NCI-H82 (cell line): Measurements from ENCODE around the gene TBPL1.
A peak's percentile ranks its signal among the peaks of the same experiment; 100 is the strongest.
"Not testable (repeated sequence)": the region's sequence is repeated elsewhere in the genome, so short reads cannot be mapped to it uniquely, and the experiment has no call there.

ENCODE experiments used
- DNase-seq: peaks from one replicate; lab custom pipeline; 2025; lab: John Stamatoyannopoulos, UW

Gene TBPL1

DNA sequence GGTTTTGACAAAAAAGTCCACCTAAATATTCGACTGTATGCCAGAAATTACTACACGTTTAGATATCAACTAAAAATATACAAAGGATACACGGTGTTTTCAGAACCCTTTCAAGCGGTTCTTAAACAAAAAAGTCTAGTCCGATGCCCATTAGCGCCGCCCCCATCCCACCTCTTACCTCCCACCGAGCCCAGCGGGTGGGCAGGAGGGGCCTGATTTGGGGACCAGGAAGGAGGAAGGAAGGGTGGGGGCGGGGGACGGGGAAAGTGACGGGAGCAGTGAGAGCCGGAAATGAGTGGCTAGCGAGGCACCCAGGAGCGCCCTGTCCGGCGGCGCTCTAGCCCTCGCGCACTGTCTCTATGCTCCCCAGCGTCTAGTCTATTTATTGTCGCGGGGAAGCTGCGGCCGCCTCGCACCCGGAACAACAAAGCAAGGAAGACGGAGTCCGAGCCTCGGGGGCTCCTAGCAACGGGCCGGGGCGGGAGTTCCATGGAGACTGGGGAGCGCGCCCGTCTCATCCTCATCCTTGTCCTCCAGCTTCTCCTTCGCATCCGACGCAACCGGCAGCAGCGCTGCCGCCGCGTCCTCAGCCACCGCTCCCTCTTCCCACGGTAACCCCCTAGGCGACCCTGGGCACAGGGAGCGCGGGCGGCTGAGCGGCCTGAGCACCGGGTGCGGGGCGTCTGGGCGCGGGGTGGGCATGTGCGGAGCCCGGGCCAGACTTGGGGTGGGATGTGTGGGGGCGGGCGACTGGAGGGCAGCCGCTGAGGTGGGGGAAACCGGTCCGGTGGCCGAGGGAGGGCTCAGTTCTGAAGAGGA lies at the start of gene TBPL1:
Gene TBPL1 (plus strand): TSS at position 410 of the 819 bp plus-strand sequence. CDS start 26,902 bp downstream, outside the sequence.
- peak; percentile 99 for DNase-seq

DNA sequence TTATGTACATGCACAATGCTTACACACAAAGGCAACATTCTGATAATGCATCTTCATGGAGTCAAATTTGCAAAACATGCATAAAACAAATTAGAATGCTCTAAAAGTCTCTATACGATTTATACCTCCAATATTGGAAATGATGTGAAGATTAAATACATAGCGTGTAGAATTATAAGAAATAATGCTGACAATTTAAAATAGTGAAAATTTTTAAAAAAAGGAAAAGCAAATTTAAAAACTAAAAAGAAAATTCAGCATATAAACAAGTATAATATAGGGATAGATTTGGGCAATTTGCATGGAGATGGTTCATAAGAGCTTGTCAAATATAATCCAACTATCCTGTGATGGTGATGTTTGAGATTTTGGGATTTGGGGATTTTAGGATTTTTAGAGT lies 49.2 kb upstream of the TBPL1 start:
- DNase-seq: no peak

DNA sequence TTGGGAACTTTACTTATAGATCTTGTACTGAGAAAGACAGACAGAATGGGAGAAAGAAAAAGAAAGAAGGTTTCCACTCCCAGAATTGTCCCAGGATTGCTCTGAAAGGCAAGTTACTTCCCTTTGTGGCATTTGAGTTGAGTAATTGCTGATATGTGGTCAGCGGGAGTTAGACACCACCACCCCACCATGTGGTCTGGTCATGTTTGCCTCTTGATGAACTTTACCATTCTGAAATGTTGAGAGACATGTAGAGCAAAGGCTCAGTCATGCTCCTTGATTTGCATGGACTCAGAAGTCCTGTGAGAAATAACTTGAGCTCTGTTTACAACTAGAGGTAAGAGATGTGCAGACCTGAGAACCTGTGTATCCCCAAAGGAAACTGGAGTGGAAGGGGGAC lies 47.0 kb upstream of the TBPL1 start:
- DNase-seq: no peak

GRCh38 chr6:133916650-133917151 lies 36.3 kb upstream of the TBPL1 start:
- peak; percentile 90 for DNase-seq

- DNase-seq: no peak
These were observed 35.2 kb upstream of the TBPL1 start for GRCh38 chr6:133917781-133918180.

DNA sequence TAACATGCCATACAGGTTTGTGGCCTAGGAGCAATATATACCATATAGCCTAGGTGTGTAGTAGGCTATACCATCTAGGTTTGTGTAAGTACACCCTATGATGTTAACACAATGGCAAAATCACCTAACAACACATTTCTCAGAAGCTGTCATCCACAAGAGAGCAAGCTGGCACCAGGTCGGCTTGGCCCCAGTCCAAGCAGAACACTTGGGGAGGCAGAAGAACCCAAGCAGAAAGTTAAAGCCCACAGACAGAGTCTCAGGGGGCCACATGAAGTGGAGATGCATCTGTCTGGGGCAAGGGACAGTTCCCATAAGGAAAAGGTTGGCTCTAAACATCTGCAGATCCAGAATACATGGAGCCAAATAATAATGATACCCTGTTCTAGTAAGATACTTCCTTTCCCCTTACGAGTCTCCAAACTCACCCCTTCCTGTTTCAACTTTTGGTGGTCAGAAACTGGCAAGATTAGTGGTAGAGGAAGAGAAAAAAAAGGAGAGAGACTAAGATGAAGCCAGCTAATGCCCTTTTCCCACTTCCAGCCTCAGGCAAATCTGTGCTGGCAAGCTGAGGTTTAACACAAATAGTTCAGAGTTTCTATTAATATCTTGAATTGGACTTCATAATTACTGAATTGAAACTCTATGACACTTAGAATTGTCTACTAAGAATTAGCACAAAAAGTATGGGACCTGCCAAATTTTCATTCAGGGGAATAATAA lies 34.7 kb upstream of the TBPL1 start:
- no peak for DNase-seq

GRCh38 chr6:133919362-133919761 lies 33.7 kb upstream of the TBPL1 start:
- DNase-seq: no peak

DNA sequence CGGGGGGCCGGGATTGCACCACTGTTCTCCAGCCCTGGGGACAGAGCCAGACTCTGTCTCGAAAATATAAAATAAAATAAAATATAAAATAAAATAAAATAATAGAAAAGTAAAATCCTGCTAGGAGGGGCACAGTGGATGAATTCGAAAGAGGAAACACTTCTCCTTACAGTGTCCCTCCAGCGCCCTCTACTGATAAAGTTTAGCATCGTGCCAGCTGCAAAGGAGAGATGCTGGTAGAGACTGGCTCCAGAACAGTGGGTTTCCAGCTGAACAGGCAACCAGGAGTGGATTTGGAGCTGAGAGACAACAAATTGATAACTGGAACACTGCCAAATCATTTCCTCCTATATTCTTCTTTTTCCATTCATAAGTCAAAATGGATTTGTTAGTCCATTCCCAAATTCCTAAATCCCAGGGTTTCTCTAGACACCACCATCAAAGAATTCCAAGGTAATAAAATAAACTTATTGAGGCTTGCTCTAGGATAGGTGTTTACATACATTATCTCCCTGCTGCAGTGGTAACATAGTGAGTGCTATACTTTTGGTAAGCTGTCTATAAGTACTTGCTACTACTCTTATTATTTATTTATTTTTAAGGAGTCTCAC lies 31.7 kb upstream of the TBPL1 start:
- peak; percentile 90 for DNase-seq

GRCh38 chr6:133923938-133924593 lies 29.0 kb upstream of the TBPL1 start:
- peak; percentile 90 for DNase-seq

DNA sequence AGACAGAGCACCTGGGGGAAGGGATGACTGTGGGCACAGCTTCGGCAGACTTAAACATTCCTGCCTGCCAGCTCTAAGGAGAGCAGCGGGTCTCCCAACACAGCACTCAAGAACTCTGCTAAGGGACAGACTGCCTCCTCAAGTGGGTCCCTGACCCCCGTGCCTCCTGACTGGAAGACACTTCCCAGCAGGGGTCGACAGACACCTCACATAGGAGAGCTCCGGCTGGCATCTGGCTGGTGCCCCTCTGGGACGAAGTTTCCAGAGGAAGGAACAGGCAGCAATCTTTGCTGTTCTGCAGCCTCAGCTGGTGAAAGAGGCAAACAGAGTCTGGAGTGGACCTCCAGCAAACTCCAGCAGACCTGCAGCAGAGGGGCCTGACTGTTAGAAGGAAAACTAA lies 21.8 kb upstream of the TBPL1 start:
- peak; percentile 18 for DNase-seq

GRCh38 chr6:133936352-133936751 lies 16.7 kb upstream of the TBPL1 start:
- not testable (repeated sequence) for DNase-seq

DNA sequence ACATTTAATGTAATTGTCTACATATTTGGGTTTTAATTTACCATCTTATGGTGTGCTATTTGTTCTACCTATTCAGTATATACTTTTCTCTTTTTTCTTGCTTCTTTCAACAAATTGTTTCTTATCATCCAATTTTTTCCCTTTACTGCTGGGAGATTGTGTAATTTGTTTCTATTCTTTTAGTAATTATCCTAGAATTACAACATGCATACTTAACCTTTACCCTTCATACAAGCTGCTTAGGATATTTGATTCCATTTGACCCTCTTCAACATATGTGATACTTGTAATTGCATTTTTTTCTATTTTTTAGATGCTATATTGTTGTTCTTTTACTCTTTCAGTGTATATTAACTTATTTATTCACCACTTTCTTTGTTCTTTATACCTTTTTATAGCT lies 15.1 kb upstream of the TBPL1 start:
- DNase-seq: no peak

DNA sequence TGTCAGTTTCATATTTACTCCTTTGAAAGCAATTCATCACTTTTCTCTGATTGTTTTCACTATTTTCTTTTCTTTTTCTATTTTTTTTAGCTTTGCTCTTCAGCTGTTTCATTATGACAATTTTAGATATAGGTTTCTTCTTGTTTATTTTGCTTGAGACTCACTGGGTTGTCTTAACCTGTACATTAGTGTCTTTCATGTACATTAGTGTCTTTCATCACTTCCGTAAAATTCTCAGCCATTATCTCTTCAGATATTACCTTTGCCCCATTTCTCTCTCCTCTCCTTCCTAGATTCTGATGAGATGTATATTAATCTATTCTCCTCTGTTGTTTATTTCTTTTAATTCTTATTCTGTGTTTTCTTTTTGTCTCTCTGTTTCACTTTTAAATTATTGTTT lies 14.5 kb upstream of the TBPL1 start:
- no peak for DNase-seq

GRCh38 chr6:133939778-133940667 lies 13.0 kb upstream of the TBPL1 start:
- DNase-seq: no peak

GRCh38 chr6:133945158-133945557 lies 7.9 kb upstream of the TBPL1 start:
- no peak for DNase-seq

DNA sequence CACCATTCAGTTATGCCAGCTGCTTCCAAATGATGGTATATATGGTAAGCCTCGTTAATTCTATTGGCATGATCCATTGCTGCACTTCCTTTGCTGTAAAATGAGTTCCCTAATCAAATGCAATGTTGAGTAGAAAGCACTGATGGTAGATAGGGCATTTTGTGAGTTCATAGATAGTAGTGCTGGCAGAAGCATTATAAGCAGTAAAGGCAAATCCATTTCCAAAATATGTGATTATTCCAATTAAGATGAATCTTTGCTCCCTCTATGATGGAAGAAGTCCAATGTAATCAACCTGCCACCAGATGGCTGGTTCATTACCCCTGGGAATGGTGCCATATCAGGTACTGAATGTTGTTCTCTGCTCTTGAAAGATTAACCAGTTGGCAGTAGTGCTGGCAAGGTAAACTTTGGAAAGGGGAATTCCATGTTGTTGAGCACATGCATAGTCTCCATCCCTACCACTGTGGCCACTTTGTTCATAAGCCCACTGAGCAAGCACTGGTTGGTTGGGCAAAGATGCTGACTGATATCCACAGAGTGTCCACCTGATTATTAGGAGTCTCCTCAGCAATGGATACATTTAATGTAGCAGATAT lies 5.6 kb upstream of the TBPL1 start:
- DNase-seq: peak; percentile 28

GRCh38 chr6:133948472-133948871 lies 4.6 kb upstream of the TBPL1 start:
- no peak for DNase-seq

GRCh38 chr6:133951227-133951626 lies 1.8 kb upstream of the TBPL1 start:
- DNase-seq: no peak

- DNase-seq: peak; percentile 81
These were observed 876 bp upstream of the TBPL1 start for GRCh38 chr6:133951881-133952814.
